Ishikawa (cell line): Measurements from ENCODE around the gene TNS3.

ENCODE experiments used
- CEBPB ChIP-seq: IDR thresholded peaks from 2 replicates; pipeline ENCODE4 v1.6.1; 2012
- CREB1 ChIP-seq: IDR thresholded peaks from 2 replicates; pipeline ENCODE4 v1.6.1; 2012; ENCODE audit warnings: low read depth
- EGR1 ChIP-seq: IDR thresholded peaks from 2 replicates; pipeline ENCODE4 v1.6.1; 2012
- EP300 ChIP-seq: IDR thresholded peaks from 2 replicates; pipeline ENCODE4 v1.6.1; 2012; ENCODE audit warnings: borderline replicate concordance
- FOXM1 ChIP-seq: IDR thresholded peaks from 2 replicates; pipeline ENCODE4 v1.6.1; 2012; ENCODE audit warnings: low read depth, borderline replicate concordance
- MAX ChIP-seq: IDR thresholded peaks from 2 replicates; pipeline ENCODE4 v1.6.1; 2012
- NFIC ChIP-seq: IDR thresholded peaks from 2 replicates; pipeline ENCODE4 v1.6.1; 2012
- RAD21 ChIP-seq: IDR thresholded peaks from 2 replicates; pipeline ENCODE4 v1.6.1; 2012; ENCODE audit warnings: low read depth
- REST ChIP-seq: IDR thresholded peaks from 2 replicates; pipeline ENCODE4 v1.6.1; 2012; ENCODE audit warnings: low read depth, mild to moderate bottlenecking
- TAF1 ChIP-seq: IDR thresholded peaks from 2 replicates; pipeline ENCODE4 v1.6.1; 2012; ENCODE audit warnings: low read depth, mild to moderate bottlenecking
- TCF12 ChIP-seq: IDR thresholded peaks from 2 replicates; pipeline ENCODE4 v1.6.1; 2012; ENCODE audit warnings: low read depth
- TEAD4 ChIP-seq: IDR thresholded peaks from 2 replicates; pipeline ENCODE4 v1.6.1; 2012
- USF1 ChIP-seq: IDR thresholded peaks from 2 replicates; pipeline ENCODE4 v1.6.1; 2012
- YY1 ChIP-seq: IDR thresholded peaks from 2 replicates; pipeline ENCODE4 v1.6.1; 2012; ENCODE audit warnings: low read depth
- ZBTB7A ChIP-seq: IDR thresholded peaks from 2 replicates; pipeline ENCODE4 v1.6.1; 2012; ENCODE audit warnings: low read depth

The TNS3 gene

GRCh38 chr7:47432671-47433563 lies 149.0 kb downstream of the TNS3 start:
- no peak for TF ChIP-seq CEBPB
- TF ChIP-seq NFIC: no peak
- no peak for TF ChIP-seq YY1
- TF ChIP-seq EP300: no peak
- TF ChIP-seq MAX: no peak
- TF ChIP-seq CREB1: no peak
- TF ChIP-seq RAD21: no peak
- TF ChIP-seq USF1: no peak
- no peak for TF ChIP-seq EGR1
- no peak for TF ChIP-seq TAF1
- no peak for TF ChIP-seq REST
- no peak for TF ChIP-seq ZBTB7A
- no peak for TF ChIP-seq TEAD4
- TF ChIP-seq FOXM1: no peak
- TF ChIP-seq TCF12: no peak

GRCh38 chr7:47430422-47430821 lies 151.5 kb downstream of the TNS3 start:
- TF ChIP-seq TCF12: no peak
- TF ChIP-seq EGR1: no peak
- no peak for TF ChIP-seq CEBPB
- TF ChIP-seq MAX: no peak
- no peak for TF ChIP-seq ZBTB7A
- TF ChIP-seq USF1: no peak
- TF ChIP-seq NFIC: no peak
- TF ChIP-seq REST: no peak
- TF ChIP-seq YY1: no peak
- no peak for TF ChIP-seq CREB1
- TF ChIP-seq FOXM1: no peak
- no peak for TF ChIP-seq RAD21
- TF ChIP-seq TAF1: no peak
- no peak for TF ChIP-seq TEAD4
- no peak for TF ChIP-seq EP300

GRCh38 chr7:47428768-47429472 lies 153.0 kb downstream of the TNS3 start:
- no peak for TF ChIP-seq EP300
- TF ChIP-seq TEAD4: no peak
- no peak for TF ChIP-seq FOXM1
- TF ChIP-seq ZBTB7A: no peak
- no peak for TF ChIP-seq EGR1
- TF ChIP-seq NFIC: no peak
- TF ChIP-seq REST: no peak
- TF ChIP-seq YY1: no peak
- no peak for TF ChIP-seq CREB1
- TF ChIP-seq MAX: no peak
- no peak for TF ChIP-seq CEBPB
- TF ChIP-seq RAD21: no peak
- no peak for TF ChIP-seq TCF12
- TF ChIP-seq TAF1: no peak
